Karpas-422 (cell line): ENCODE data around the gene ZNF607. TPM values are rescaled to one million over a fixed set of nuclear protein-coding genes. Genes with fewer than 3 reads are reported as not detected.
"Not testable (repeated sequence)": the region's sequence is repeated elsewhere in the genome, so short reads cannot be mapped to it uniquely, and the experiment has no call there.

Experiments used
- DNase-seq: peaks from one replicate; pipeline ENCODE4 v3.0.0-alpha.2; 2015
- H2AFZ ChIP-seq: fragments of 200-600 bp; sonication (generic); 2 replicates; pipeline ENCODE4 v1.6.1; 2014; ENCODE audit warnings: antibody characterized with exemption, low read length, mixed read lengths
- H3K27ac ChIP-seq: fragments of 200-600 bp; sonication (generic); 2 replicates; pipeline ENCODE4 v1.5.1; 2014; ENCODE audit warnings: mild to moderate bottlenecking, low read length, moderate library complexity
- H3K27me3 ChIP-seq: fragments of 200-600 bp; sonication (generic); 2 replicates; pipeline ENCODE4 v1.6.1; 2014; ENCODE audit warnings: low read length, mixed read lengths
- H3K36me3 ChIP-seq: fragments of 200-600 bp; sonication (generic); 2 replicates; pipeline ENCODE4 v1.6.1; 2014; ENCODE audit warnings: low read length, mixed read lengths; ENCODE audit not compliant: insufficient read depth
- H3K4me1 ChIP-seq: fragments of 200-600 bp; sonication (generic); 2 replicates; pipeline ENCODE4 v1.6.1; 2014; ENCODE audit warnings: mild to moderate bottlenecking, low read length, mixed read lengths
- H3K4me2 ChIP-seq: fragments of 200-600 bp; sonication (generic); 2 replicates; pipeline ENCODE4 v1.6.1; 2014; ENCODE audit warnings: low read length, low read depth, mild to moderate bottlenecking; ENCODE audit not compliant: poor library complexity, severe bottlenecking
- H3K4me3 ChIP-seq: fragments of 200-600 bp; sonication (generic); 2 replicates; pipeline ENCODE4 v1.5.1; 2014; ENCODE audit warnings: mild to moderate bottlenecking, antibody characterized with exemption, low read length, mixed read lengths
- H3K79me2 ChIP-seq: fragments of 200-600 bp; sonication (generic); 2 replicates; pipeline ENCODE4 v1.6.1; 2014; ENCODE audit warnings: mild to moderate bottlenecking, low read length, mixed read lengths
- H3K9ac ChIP-seq: fragments of 200-600 bp; sonication (generic); 2 replicates; pipeline ENCODE4 v1.6.0; 2014; ENCODE audit warnings: low read length
- H3K9me2 ChIP-seq: fragments of 200-600 bp; sonication (generic), shearing (Covaris generic); replicated peaks from 2 replicates; pipeline ENCODE4 v1.6.0; 2014; ENCODE audit warnings: mild to moderate bottlenecking, low read length, moderate library complexity; ENCODE audit not compliant: insufficient read depth
- H3K9me3 ChIP-seq: fragments of 300-700, 200-600 bp; sonication (generic); 2 replicates; pipeline ENCODE4 v1.6.1; 2014; ENCODE audit warnings: low read length, mixed read lengths
- H4K20me1 ChIP-seq: fragments of 200-600 bp; sonication (generic); 2 replicates; pipeline ENCODE4 v1.6.1; 2014; ENCODE audit warnings: mild to moderate bottlenecking, antibody characterized with exemption, low read length, low read depth; ENCODE audit not compliant: insufficient read depth
- total RNA-seq: library from RNA; depleted of rRNA; stranded (reverse); fragments of >200 nt; shearing (Covaris generic); gene quantifications from 2 replicates; pipeline ENCODE4 v1.2.3, GENCODE V29; 2014; ENCODE audit warnings: low replicate concordance; rRNA removed

Gene ZNF607
- total RNA-seq: 10.7 and 11.1 TPM in 2 replicates

DNA sequence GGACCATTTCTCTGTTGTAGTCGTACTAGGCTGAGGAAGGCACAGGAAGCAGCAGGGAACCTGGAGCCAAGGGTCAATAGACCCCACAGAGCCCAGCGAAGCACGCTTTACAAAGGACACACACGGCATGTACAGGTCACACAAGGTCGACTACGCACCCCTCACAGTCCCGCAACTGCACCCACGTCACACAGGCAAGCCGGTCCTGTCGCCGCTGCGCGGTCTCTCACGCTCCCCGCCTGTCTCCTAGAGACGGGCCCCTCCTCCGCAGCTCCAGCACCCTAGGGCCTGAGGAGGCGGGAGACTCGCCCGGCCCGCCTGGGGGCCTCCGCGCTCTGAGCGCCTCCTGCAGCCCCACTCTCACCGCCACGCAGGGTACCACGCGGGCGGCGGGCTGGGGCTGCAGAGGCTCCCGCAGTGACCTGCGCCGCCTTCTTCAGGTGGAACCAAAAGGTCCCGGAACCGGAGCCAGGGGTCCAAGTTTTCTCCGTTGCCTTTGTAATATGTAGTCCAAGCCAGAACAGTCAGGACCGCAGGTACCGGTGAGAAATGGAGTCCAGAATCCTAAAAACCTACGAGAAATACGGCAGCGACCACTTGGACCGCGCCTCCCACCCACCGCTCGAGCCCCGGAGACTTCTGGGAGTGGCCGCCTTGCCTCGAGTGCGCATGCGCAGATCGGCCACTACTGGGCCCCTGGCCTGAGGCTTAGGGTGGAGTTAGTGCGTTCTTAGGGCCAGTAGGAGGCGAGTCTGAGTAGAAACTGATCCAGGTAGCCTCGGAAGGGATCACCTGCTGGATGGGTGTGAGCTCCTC, at the start of gene ZNF607:
Gene ZNF607, minus strand, starts transcription at position 651 of the 816 bp plus-strand sequence. CDS start 8,143 bp downstream, outside the sequence.
- Histone ChIP-seq H3K9ac (peak within 1 kb of the TSS; percentile 91), H2AFZ (peak within 1 kb of the TSS; percentile 77), H3K4me3 (peak within 1 kb of the TSS; percentile 96), H4K20me1 (no peaks in the 10 kb centered on the region), H3K27me3 (no peaks in the 10 kb centered on the region), H3K9me2 (no peaks in the 10 kb centered on the region), H3K4me2 (peak within 1 kb of the TSS; percentile 94), H3K79me2 (peaks cover 43% of the 10 kb centered on the region), H3K36me3 (peaks cover 33% of the 10 kb centered on the region), H3K9me3 (peaks cover 13% of the 10 kb centered on the region), H3K27ac (peak within 1 kb of the TSS; percentile 51), H3K4me1 (peaks cover 11% of the 10 kb centered on the region)
- DNase-seq: peak; percentile 97

DNA sequence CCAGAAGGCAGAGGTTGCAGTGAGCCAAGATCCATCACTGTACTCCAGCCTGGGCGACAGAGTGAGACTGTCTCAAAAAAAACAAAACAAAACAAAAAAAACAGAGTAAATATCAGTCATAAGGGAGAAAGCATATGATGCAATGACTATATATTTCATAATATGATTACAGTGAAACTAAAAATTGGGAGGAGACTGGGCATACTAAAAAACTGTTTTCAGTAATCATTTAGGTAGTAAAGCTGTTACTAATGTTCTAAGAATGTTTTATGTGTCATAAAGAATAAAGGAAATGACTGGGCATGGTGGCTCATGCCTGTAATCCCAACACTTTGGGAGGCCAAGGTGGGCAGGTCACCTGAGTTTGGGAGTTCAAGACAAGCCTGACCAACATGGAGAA, 43.9 kb upstream of the ZNF607 start:
- Histone ChIP-seq H3K27ac (no peak overlapping the region), H2AFZ (no peak overlapping the region), H3K4me1 (no peaks in the 10 kb centered on the region), H3K27me3 (no peaks in the 10 kb centered on the region), H3K9me2 (no peaks in the 10 kb centered on the region), H3K4me2 (no peak overlapping the region), H3K36me3 (peaks cover 3% of the 10 kb centered on the region; the same call in 1 of the 2 replicates), H3K4me3 (no peak overlapping the region), H4K20me1 (no peaks in the 10 kb centered on the region), H3K79me2 (no peaks in the 10 kb centered on the region), H3K9ac (no peak overlapping the region), H3K9me3 (no peaks in the 10 kb centered on the region)
- DNase-seq: no peak

DNA sequence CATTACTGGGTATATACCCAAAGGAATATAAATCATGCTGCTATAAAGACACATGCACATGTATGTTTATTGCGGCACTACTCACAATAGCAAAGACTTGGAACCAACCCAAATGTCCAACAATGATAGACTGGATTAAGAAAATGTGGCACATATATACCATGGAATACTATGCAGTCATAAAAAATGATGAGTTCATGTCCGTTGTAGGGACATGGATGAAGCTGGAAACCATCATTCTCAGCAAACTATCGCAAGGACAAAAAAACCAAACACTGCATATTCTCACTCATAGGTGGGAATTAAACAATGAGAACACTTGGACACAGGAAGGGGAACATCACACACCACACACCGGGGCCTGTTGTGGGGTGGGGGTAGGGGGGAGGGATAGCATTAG, 38.1 kb upstream of the ZNF607 start:
- not testable (repeated sequence) for H3K4me3 ChIP-seq, H2AFZ ChIP-seq, H3K27ac ChIP-seq, H3K79me2 ChIP-seq, H3K9me3 ChIP-seq, H3K9me2 ChIP-seq, H3K4me2 ChIP-seq, H3K4me1 ChIP-seq, H3K36me3 ChIP-seq, DNase-seq, H3K27me3 ChIP-seq, H3K9ac ChIP-seq, H4K20me1 ChIP-seq

DNA sequence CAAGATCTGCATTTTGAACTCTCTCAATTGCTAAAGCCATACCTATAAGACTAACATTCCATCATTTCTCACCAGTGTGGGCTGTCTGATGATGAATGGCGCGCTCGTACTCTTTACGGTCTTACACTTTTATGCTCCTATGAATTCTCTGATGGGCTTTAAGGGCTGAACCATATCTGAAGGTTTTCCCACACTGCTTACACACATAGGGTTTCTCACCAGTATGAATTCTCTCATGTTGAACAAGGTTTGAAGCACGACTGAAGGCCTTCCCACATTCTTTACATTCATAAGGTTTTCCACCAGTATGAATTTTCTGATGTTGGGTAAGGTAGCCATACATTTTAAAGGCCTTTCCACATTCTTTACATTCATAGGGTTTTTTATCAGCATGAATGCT, 18.8 kb upstream of the ZNF607 start:
- H3K9me3 ChIP-seq: peaks cover 49% of the 10 kb centered on the region
- no peak for DNase-seq

DNA sequence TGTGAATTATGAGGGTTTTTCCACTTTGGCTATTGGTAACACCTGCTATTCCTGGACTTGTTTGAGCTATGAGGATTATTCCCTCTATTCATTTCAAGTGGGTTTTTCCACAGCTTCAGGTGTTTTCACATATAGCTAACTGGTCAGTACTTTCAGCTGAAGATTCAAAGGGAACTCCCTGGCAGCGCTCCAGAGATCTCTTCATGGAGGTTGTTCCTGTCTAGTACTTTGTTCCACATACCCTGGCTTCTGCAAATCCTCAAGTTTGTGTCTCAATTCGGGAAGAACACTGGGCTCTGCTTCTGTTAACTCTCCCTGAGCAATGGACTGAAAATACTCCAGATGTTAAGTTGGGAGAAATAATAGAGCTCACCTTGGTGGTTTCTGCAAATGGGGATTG, 5.6 kb upstream of the ZNF607 start:
- H3K27me3 ChIP-seq: no peaks in the 10 kb centered on the region
- no peak overlapping the region for H3K4me2 ChIP-seq
- H3K36me3 ChIP-seq: no peaks in the 10 kb centered on the region
- H3K9ac ChIP-seq: no peak overlapping the region
- H4K20me1 ChIP-seq: no peaks in the 10 kb centered on the region
- H3K4me3 ChIP-seq: no peak overlapping the region
- H2AFZ ChIP-seq: no peak overlapping the region
- no peak overlapping the region for H3K27ac ChIP-seq
- no peak for DNase-seq
- H3K79me2 ChIP-seq: no peaks in the 10 kb centered on the region
- H3K9me2 ChIP-seq: no peaks in the 10 kb centered on the region
- H3K9me3 ChIP-seq: peaks cover 3% of the 10 kb centered on the region; the same call in 1 of the 2 replicates
- H3K4me1 ChIP-seq: no peaks in the 10 kb centered on the region

More for the DNA sequence above, 18.8 kb upstream of the ZNF607 start:
- H3K36me3 ChIP-seq: peaks cover 27% of the 10 kb centered on the region
- no peak overlapping the region for H3K27ac ChIP-seq
- no peak overlapping the region for H3K4me2 ChIP-seq
- H3K9ac ChIP-seq: no peak overlapping the region
- H3K9me2 ChIP-seq: no peaks in the 10 kb centered on the region
- H3K79me2 ChIP-seq: no peaks in the 10 kb centered on the region
- no peaks in the 10 kb centered on the region for H3K4me1 ChIP-seq
- H3K4me3 ChIP-seq: no peak overlapping the region
- no peaks in the 10 kb centered on the region for H4K20me1 ChIP-seq
- H2AFZ ChIP-seq: no peak overlapping the region
- H3K27me3 ChIP-seq: no peaks in the 10 kb centered on the region

DNA sequence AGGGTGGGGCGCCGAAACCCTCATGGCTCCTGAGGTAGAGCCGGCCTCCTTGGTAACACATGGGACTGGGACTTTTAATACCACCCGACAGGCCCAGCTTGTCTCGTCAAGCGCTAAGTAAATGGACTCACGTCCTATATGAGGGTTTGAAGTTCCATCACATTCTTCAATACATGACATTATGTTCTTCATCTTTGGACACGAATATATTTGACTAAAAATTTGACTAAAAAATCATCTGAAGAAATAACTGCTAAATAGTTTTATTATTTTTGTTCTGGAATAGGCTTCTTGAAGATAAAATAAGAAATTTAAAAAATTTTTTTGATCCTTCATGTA, 335 bp upstream of the ZNF607 start:
- Histone ChIP-seq H3K4me1 (peaks cover 11% of the 10 kb centered on the region), H3K27ac (no peak overlapping the region), H4K20me1 (no peaks in the 10 kb centered on the region), H3K27me3 (no peaks in the 10 kb centered on the region), H3K36me3 (peaks cover 27% of the 10 kb centered on the region), H3K4me3 (peak overlapping the region; percentile 96), H3K79me2 (peaks cover 38% of the 10 kb centered on the region), H3K9me2 (no peaks in the 10 kb centered on the region), H3K9ac (peak overlapping the region; percentile 91; the same call in 1 of the 2 replicates), H3K4me2 (peak overlapping the region; percentile 94), H3K9me3 (peaks cover 11% of the 10 kb centered on the region), H2AFZ (peak overlapping the region; percentile 11; the same call in 1 of the 2 replicates)
- no peak for DNase-seq

DNA sequence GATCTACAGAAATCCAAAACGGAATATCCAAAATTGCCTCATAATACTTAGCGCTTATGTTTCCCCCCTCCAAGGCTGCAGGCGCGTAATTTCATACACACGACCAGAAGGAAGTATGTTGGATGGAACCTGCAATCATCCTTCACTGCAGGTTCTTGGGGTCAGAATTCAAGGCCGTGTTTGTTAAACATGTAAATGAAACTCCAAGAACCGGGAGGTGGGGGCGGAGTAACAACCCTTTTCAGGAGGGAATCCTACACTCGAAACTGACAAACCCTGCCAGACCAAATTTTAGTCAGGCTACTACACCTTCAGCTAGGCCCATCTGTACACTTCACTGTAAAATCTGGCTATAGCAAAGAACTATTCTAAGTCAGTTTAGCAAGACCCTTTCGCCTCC, 1.3 kb downstream of the ZNF607 start:
- H3K9me2 ChIP-seq: no peaks in the 10 kb centered on the region
- H3K4me1 ChIP-seq: peaks cover 11% of the 10 kb centered on the region
- peak overlapping the region; percentile 94 for H3K4me2 ChIP-seq
- H3K79me2 ChIP-seq: peaks cover 46% of the 10 kb centered on the region
- peak overlapping the region; percentile 91 for H3K9ac ChIP-seq
- DNase-seq: no peak
- H3K27ac ChIP-seq: no peak overlapping the region
- H4K20me1 ChIP-seq: no peaks in the 10 kb centered on the region
- H3K4me3 ChIP-seq: peak overlapping the region; percentile 96
- H3K27me3 ChIP-seq: no peaks in the 10 kb centered on the region
- H2AFZ ChIP-seq: no peak overlapping the region
- H3K36me3 ChIP-seq: peaks cover 33% of the 10 kb centered on the region
- peaks cover 14% of the 10 kb centered on the region for H3K9me3 ChIP-seq

DNA sequence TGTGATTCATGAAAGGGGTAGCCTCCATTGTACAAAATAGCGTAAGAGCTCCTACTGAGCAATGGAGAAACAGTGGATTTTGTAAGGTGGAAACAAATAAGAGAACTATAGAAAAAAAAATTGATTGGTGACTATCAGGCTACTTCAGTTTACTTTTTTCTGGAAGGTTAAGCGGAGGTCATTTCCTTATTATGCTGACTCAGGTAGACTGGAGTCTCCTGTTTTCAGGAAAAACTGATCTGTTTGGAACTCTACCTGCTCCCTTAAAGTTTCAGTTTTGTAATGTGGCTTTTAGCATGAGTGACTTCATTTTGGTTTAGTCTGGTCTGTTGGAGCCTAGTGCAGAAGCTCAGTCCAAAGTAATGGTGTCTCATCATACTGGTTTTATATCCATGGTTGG, 3.4 kb downstream of the ZNF607 start:
- H3K9me3 ChIP-seq: peaks cover 22% of the 10 kb centered on the region
- H3K79me2 ChIP-seq: peaks cover 66% of the 10 kb centered on the region
- peaks cover 53% of the 10 kb centered on the region for H3K36me3 ChIP-seq
- no peak overlapping the region for H3K27ac ChIP-seq
- no peak for DNase-seq
- H3K4me1 ChIP-seq: peaks cover 11% of the 10 kb centered on the region
- no peak overlapping the region for H2AFZ ChIP-seq
- no peaks in the 10 kb centered on the region for H4K20me1 ChIP-seq
- H3K9me2 ChIP-seq: no peaks in the 10 kb centered on the region
- H3K4me3 ChIP-seq: no peak overlapping the region
- H3K27me3 ChIP-seq: no peaks in the 10 kb centered on the region
- no peak overlapping the region for H3K9ac ChIP-seq
- H3K4me2 ChIP-seq: no peak overlapping the region
